NB4 (cell line): ENCODE measurements around the gene LRRTM4.

Experiments used
- DNase-seq: peaks from one replicate; pipeline ENCODE4 v3.0.0; 2010; ENCODE audit warnings: low read depth
- H3K4me3 ChIP-seq: one replicate; pipeline ENCODE4 v1.5.1; 2011; ENCODE audit warnings: mild to moderate bottlenecking, low read depth, low read length, moderate library complexity
- CTCF ChIP-seq: IDR thresholded peaks from one replicate; pipeline ENCODE4 v1.5.1; 2012; ENCODE audit warnings: low read depth, low read length
- MAX ChIP-seq: IDR thresholded peaks from 2 replicates; pipeline ENCODE4 v1.6.1; 2011; ENCODE audit warnings: low read depth, low read length
- MYC ChIP-seq: IDR thresholded peaks from 2 replicates; pipeline ENCODE4 v1.6.1; 2011; ENCODE audit warnings: low read depth, low read length
- POLR2A ChIP-seq: IDR thresholded peaks from 2 replicates; pipeline ENCODE4 v1.6.1; 2011; ENCODE audit warnings: mild to moderate bottlenecking; ENCODE audit not compliant: insufficient read length; ENCODE audit errors: extremely low read depth

The LRRTM4 gene

GRCh38 chr2:77284353-77284752 lies 237.8 kb downstream of the LRRTM4 start:
- no peak overlapping the region for H3K4me3 ChIP-seq
- DNase-seq: no peak
- TF ChIP-seq MYC (no peak), POLR2A (no peak), MAX (no peak), CTCF (no peak)

- TF ChIP-seq MYC (no peak), POLR2A (no peak), MAX (no peak), CTCF (no peak)
- H3K4me3 ChIP-seq: no peak overlapping the region
- DNase-seq: no peak
Measured at GRCh38 chr2:77271262-77271661, 250.9 kb downstream of the LRRTM4 start.

GRCh38 chr2:77270433-77270832 lies 251.7 kb downstream of the LRRTM4 start:
- no peak for TF ChIP-seq CTCF
- TF ChIP-seq MYC: no peak
- no peak overlapping the region for H3K4me3 ChIP-seq
- DNase-seq: peak; percentile 43

- no peak overlapping the region for H3K4me3 ChIP-seq
- TF ChIP-seq MYC (no peak), MAX (no peak), POLR2A (no peak), CTCF (no peak)
- no peak for DNase-seq
Measured at GRCh38 chr2:77268626-77269025, 253.6 kb downstream of the LRRTM4 start.

- no peak for DNase-seq
- no peak for TF ChIP-seq CTCF
- TF ChIP-seq POLR2A: no peak
- no peak for TF ChIP-seq MYC
- TF ChIP-seq MAX: no peak
- H3K4me3 ChIP-seq: no peak overlapping the region
Measured at GRCh38 chr2:77232909-77233425, 289.2 kb downstream of the LRRTM4 start.

- no peak overlapping the region for H3K4me3 ChIP-seq
- no peak for TF ChIP-seq MAX
- TF ChIP-seq MYC: no peak
- no peak for DNase-seq
Measured at GRCh38 chr2:77228391-77228790, 293.8 kb downstream of the LRRTM4 start.
